Ishikawa (cell line): ENCODE results near the gene BBOF1.

Experiments used
- CEBPB ChIP-seq: IDR thresholded peaks from 2 replicates; pipeline ENCODE4 v1.6.1; 2012
- CREB1 ChIP-seq: IDR thresholded peaks from 2 replicates; pipeline ENCODE4 v1.6.1; 2012; ENCODE audit warnings: low read depth
- EGR1 ChIP-seq: IDR thresholded peaks from 2 replicates; pipeline ENCODE4 v1.6.1; 2012
- EP300 ChIP-seq: IDR thresholded peaks from 2 replicates; pipeline ENCODE4 v1.6.1; 2012; ENCODE audit warnings: borderline replicate concordance
- FOXM1 ChIP-seq: IDR thresholded peaks from 2 replicates; pipeline ENCODE4 v1.6.1; 2012; ENCODE audit warnings: low read depth, borderline replicate concordance
- MAX ChIP-seq: IDR thresholded peaks from 2 replicates; pipeline ENCODE4 v1.6.1; 2012
- NFIC ChIP-seq: IDR thresholded peaks from 2 replicates; pipeline ENCODE4 v1.6.1; 2012
- RAD21 ChIP-seq: IDR thresholded peaks from 2 replicates; pipeline ENCODE4 v1.6.1; 2012; ENCODE audit warnings: low read depth
- TAF1 ChIP-seq: IDR thresholded peaks from 2 replicates; pipeline ENCODE4 v1.6.1; 2012; ENCODE audit warnings: low read depth, mild to moderate bottlenecking
- TCF12 ChIP-seq: IDR thresholded peaks from 2 replicates; pipeline ENCODE4 v1.6.1; 2012; ENCODE audit warnings: low read depth
- TEAD4 ChIP-seq: IDR thresholded peaks from 2 replicates; pipeline ENCODE4 v1.6.1; 2012
- USF1 ChIP-seq: IDR thresholded peaks from 2 replicates; pipeline ENCODE4 v1.6.1; 2012
- YY1 ChIP-seq: IDR thresholded peaks from 2 replicates; pipeline ENCODE4 v1.6.1; 2012; ENCODE audit warnings: low read depth
- ZBTB7A ChIP-seq: IDR thresholded peaks from 2 replicates; pipeline ENCODE4 v1.6.1; 2012; ENCODE audit warnings: low read depth
- TF ChIP-seq, protein P1 (sequence below): IDR thresholded peaks from 2 replicates; pipeline ENCODE4 v1.6.1; 2012; ENCODE audit warnings: low read depth, mild to moderate bottlenecking

BBOF1 gene

DNA sequence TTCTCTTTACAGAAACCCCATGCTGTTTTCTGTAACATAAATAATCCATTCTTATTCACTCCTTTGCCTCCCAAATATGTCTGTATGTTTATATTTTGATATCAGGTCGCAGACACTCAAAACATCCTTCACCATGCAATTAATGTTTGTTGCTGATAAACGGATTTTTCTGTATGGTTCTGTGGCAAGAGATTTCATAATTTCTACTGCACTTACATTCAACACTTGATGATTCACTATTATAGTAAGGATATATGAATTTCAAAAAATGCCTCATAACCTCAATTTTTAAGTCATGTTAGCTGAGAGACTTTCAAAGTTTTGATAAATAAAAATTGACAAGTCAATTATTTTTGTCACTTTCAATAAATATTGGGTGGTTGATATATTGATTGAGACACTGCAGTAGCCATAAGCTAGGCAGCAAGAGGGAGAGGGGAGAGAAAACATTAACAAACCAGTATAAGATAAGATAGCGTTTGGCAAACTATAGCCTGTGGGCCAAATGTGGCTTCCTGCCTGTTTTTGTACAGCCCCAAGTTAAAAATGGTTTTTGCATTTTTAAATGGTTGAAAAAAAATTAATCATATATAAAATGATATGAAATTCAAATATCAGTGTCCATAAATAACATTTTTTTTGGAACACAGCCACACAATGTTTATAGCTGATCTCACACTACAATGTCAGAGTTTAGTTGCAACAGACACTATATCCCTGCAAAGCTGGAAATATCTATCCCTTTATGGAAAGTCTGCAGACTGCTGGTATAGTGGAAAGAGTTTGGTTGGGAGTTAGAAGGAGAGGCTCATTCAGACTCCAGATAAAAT lies 46.8 kb downstream of the BBOF1 start:
- TF ChIP-seq ZBTB7A (no peak), USF1 (no peak), TCF12 (no peak), YY1 (no peak), NFIC (no peak), TEAD4 (no peak), EGR1 (no peak), CREB1 (no peak), FOXM1 (no peak), EP300 (no peak), TAF1 (no peak), RAD21 (no peak), CEBPB (no peak), MAX (no peak)
- TF ChIP-seq, protein P1, sequence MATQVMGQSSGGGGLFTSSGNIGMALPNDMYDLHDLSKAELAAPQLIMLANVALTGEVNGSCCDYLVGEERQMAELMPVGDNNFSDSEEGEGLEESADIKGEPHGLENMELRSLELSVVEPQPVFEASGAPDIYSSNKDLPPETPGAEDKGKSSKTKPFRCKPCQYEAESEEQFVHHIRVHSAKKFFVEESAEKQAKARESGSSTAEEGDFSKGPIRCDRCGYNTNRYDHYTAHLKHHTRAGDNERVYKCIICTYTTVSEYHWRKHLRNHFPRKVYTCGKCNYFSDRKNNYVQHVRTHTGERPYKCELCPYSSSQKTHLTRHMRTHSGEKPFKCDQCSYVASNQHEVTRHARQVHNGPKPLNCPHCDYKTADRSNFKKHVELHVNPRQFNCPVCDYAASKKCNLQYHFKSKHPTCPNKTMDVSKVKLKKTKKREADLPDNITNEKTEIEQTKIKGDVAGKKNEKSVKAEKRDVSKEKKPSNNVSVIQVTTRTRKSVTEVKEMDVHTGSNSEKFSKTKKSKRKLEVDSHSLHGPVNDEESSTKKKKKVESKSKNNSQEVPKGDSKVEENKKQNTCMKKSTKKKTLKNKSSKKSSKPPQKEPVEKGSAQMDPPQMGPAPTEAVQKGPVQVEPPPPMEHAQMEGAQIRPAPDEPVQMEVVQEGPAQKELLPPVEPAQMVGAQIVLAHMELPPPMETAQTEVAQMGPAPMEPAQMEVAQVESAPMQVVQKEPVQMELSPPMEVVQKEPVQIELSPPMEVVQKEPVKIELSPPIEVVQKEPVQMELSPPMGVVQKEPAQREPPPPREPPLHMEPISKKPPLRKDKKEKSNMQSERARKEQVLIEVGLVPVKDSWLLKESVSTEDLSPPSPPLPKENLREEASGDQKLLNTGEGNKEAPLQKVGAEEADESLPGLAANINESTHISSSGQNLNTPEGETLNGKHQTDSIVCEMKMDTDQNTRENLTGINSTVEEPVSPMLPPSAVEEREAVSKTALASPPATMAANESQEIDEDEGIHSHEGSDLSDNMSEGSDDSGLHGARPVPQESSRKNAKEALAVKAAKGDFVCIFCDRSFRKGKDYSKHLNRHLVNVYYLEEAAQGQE: no peak

DNA sequence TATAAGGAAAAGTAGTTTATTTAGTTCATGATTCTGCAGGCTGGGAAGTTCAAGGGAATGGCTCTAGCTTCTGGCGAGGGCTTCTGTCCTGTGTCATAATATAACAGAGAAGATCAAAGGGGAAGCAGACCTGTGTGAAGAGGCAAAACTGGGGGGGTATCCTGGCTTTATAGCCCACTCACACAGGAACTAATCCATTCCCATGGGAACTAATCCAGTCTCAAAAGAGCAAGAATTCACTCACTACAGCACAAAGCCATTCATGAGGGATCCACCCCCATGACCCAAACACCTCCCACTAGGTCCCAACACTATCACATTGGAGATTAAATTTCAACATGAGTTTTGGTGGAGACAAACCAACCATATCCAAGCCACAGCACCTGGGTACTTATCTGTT lies 58.3 kb downstream of the BBOF1 start:
- TF ChIP-seq CEBPB (no peak), CREB1 (no peak), RAD21 (no peak), YY1 (no peak), TAF1 (no peak), TCF12 (no peak), EGR1 (no peak), MAX (no peak)
- TF ChIP-seq, protein P1: no peak

DNA sequence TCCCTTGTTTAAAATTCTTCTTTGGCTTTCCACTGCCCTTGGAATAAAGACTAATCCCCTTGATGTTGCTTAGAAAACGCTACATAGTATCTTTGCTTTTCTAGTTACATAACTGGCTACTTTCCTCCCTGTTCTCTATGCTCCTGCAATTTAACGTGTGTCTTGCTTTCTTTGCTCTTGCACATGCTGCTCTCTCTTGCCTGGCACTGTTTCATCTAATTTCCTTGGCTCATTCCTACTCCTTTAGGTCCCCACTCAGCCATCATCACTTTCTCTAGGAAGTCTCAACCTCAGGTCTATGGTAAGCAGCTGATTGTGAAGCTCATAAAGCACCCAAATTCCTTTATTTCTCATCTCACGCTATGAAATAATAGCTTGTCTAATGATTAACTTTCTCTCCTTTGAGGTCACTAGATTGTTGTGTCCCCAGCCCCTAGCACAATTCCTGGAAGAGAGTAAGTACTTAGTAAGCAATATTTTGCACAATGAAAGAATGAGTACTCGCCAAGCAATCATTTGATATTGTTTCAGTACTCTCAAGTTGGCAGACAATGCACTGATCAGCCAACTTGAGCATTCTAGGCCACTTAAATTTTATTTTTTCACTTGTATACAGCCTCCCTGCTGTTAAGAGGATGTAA lies 61.8 kb downstream of the BBOF1 start:
- TF ChIP-seq MAX (no peak), EGR1 (no peak), CREB1 (no peak), USF1 (no peak), RAD21 (no peak), CEBPB (no peak), TEAD4 (no peak), YY1 (no peak), ZBTB7A (no peak), TCF12 (no peak), NFIC (no peak), TAF1 (no peak), EP300 (no peak), FOXM1 (no peak)
- TF ChIP-seq, protein P1: no peak

- TF ChIP-seq FOXM1 (no peak), RAD21 (no peak), EGR1 (no peak), MAX (no peak), NFIC (no peak), TAF1 (no peak), EP300 (no peak), ZBTB7A (no peak), USF1 (no peak), CEBPB (no peak), TCF12 (no peak), YY1 (no peak), TEAD4 (no peak), CREB1 (no peak)
- TF ChIP-seq, protein P1: no peak
Measured at GRCh38 chr14:74081491-74081890, 62.3 kb downstream of the BBOF1 start.
